AG20443 (cell line): ENCODE measurements around the gene OR6C76.
"Not testable (repeated sequence)": the region's sequence is repeated elsewhere in the genome, so short reads cannot be mapped to it uniquely, and the experiment has no call there.

Experiments
- DNase-seq: peaks from one replicate; pipeline ENCODE4 v3.0.0; 2012; ENCODE audit warnings: low spot score, mixed read lengths

The OR6C76 gene

GRCh38 chr12:55425954-55426353, at the start of gene OR6C76:
Gene OR6C76, plus strand, starts transcription at chr12:55426254. Its CDS starts 0 bp downstream, at chr12:55426254.
- no peak for DNase-seq

DNA sequence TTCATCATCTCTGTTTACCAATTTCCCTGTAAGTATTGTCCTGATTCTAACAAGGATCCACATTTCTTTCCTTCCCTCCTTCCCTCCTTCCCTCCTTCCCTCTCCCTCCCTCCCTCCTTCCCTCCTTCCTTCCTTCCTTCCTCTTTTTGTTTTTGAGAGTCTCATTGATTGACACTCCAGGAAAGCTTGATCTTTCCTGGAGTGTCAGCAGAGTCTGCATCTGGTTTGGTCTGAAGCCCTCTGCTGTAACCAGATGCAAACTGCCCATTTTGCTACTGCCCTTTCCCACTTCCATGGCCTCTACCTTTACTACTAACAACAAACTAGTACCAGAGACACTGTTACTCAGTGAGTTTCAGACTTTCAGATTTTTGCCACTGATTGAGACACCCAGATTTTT, 40.2 kb upstream of the OR6C76 start:
- DNase-seq, result no peak

GRCh38 chr12:55392032-55392795, 33.8 kb upstream of the OR6C76 start:
- DNase-seq, result no peak

DNA sequence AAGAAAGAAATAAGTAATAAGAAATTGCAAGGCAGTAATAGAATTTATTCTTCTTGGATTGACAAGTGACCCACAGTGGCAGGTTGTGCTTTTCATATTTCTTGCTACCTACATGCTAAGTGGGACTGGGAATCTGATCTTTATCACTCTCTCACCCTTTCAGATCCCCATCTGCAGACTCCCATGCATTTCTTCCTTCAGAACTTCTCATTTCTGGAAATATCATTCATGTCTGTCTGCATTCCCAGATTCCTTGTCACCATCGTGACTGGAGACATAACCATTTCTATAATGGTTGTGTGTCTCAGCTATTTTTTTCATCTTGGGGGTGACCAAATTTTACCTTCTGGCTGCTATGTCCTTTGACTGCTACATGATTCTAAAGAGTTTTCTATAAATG, 29.7 kb upstream of the OR6C76 start:
- no peak for DNase-seq

DNA sequence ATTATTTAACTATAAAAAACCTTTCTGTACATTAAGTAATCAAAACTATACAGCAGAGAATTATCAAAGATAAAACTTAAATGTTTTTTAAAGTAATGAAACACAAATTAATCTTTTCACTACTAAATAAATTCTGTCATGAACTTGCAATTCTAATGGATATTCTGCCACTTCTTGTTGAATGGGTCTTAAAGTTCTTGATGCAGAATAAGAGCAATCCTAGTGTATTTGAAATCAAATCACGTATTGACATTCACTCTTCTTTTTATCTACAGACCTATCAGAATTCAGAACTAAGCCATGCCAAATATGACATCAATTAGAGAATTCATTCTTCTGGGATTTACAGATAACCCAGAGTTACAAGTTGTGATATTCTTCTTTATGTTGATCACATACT, 25.8 kb upstream of the OR6C76 start, which contains the start of gene OR6C65:
Gene OR6C65, plus strand, starts transcription at position 301 of the 400 bp plus-strand sequence. Its CDS starts 0 bp downstream, at position 301.
- DNase-seq, result no peak

- DNase-seq, result no peak
Measured at GRCh38 chr12:55407866-55408265, 18.2 kb upstream of the OR6C76 start.

GRCh38 chr12:55409133-55409532, 16.9 kb upstream of the OR6C76 start:
- not testable (repeated sequence) for DNase-seq

- DNase-seq, result not testable (repeated sequence)
Measured at GRCh38 chr12:55412138-55412537, 13.9 kb upstream of the OR6C76 start.

DNA sequence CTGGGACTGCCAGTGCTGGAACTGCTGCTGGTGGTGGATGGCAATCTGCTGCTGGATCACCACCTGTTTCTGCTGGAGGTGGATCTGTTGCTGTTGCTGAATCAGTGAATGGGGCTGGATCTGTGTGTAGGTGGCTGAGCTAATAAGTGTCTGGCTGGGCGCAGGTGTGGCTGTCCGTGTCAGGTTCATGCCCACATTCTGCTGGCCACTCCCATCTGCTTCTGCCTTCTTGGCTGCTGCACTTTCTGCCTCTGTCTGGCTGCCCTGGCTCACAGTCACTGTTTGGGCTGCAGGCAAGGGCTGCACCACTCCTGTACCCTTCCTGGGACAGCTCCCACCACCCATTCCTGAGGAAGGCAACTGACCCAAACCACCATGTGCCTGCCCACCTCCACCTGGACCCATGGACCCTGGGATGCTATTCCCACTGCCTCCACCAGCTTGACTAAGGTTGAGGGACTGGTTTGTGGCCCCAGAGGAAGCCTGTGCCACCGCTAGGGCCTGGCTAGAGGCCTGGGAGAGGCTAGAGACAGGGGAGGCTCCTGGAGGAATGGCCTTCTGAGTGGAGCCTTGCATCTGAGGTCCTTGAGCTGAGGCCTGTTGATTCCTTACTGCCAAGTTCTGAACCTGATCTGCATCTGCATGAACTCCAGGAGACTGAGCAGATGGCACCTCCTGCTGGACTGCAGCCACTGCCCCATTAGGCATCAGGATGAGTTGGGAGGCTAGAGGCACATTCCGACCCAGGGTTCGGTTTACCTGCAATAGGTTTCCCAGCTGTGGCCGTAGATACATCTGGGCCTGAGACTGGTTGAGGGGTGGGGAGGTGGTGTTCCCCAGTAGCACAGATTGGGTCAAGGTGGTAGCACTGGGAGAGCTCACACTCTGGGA, 12.3 kb upstream of the OR6C76 start:
- not testable (repeated sequence) for DNase-seq

DNA sequence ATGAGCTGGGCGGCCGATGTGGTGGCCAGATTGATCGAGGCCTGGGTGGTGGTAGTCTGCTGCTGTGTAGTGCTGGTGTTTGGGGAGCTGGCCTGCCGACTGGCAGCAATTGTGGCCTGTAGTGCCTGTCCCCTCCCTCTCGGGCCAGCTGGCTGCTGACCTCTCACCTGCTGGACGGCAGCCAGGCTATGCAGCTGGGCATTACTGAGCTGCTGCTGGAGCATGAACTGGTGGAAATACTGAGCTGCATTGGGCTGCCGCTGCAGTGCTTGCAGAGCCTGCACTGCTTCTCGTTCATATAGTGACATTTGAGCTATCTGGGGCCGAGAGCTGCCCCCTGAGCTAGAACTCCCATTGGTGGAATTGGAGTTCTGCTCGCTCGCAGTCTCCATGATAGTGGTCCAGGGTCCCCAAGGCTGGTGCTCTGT, 11.6 kb upstream of the OR6C76 start:
- DNase-seq, result not testable (repeated sequence)

DNA sequence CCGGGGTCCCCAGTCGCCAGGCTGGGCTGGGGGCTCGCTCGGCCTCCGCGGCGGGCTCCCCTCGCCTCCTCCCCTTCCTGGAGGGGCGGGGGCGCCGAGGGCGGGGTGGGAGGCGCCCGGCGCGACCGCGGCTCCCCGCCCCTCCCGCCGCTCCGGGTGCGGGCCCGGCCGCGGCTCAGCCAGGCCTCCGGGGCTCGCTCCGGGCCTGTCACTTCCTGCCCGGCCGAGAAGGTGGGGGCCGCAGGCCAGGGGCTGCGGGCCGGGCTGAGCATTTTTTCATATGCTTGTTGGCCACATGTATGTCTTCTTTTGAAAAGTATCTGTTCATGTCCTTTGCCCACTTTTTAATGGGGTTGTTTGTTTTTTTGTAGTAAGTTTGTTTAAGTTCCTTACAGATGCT, 11.2 kb upstream of the OR6C76 start:
- not testable (repeated sequence) for DNase-seq

DNA sequence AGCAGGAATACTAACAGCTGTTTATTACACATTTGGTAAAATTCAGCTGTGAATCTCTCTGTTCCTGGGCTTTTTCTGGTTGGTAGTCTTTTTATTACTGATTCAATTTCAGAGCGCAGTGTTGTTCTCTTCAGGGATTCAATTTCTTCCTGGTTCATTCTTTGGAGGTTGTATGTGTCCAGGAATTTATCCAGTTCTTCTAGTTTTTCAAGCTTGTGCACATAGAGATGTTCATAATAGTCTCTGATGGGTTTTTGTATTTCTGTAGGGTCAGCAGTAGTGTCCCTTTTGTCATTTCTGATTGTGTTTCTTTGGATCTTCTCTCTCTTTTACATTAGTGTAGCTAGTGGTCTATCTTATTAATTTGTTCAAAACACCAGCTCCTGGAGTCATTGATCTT, 9.1 kb upstream of the OR6C76 start:
- no peak for DNase-seq

DNA sequence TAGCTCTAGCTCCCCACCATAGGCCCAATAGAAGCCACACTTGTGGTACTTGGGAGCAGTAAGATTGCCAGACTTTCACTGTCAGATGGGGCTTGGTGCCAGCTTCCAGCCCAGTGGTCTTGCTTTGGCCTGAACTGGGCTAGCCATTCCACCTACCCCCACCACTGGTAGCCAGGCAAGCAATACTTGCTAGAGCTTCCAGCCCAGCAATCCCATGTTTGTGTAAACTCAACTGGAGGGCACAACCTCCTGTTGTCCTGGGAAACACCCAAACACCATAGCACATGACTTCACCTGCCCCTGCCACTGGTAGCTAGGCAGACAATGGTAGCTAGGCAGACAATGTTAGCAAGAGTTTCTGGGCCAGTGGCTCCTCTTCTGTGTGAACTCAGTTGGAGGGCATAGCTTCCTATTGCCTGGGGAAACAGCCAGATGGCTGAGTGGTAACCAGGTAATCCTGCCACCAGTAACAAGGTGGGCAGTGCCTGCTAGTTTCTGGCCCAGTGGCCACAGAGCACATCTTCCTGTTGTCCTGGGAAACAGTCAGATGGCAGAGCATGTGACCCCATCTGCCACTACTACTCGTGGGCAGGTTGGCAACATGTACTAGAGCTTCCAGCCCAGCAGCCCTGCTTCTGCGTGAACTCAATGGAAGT, 5.6 kb upstream of the OR6C76 start:
- no peak for DNase-seq

GRCh38 chr12:55428331-55429243, 2.5 kb downstream of the OR6C76 start:
- no peak for DNase-seq

DNA sequence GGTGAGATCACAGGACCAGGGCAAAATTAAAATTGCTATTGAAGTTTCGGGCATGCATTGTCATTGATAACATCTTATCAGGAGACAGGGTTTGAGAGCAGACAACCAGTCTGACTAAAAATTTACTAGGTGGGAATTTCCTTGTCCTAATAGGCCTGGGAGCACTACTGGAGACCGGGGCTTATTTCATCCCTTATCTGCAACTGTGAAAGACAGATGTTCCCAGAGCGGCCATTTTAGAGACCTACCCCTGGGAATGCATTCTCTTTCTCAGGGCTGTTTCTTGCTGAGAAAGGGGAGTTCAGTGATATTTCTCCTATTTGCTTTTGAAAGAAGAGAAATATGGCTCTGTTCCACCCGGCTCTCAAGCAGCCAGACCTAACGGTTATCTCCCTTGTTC, 15.2 kb downstream of the OR6C76 start:
- not testable (repeated sequence) for DNase-seq

DNA sequence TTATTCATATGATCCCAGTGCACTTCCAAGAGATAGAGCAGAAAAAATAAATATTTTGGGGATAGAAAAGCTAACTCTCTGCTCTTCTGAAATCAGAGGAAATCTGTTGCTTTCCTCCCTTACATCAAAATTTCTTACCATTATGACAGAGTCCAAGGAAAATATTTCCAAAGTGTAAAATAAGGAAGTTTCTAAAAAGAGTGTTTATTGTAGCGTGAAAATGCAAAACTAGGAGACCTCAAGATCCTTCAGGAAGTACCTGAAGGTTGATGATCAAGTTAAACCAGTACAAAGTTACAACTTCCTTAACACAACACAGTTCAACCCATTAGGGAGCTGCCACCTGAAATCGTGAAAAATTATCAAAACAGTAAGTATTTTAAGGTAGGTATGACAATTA, 17.7 kb downstream of the OR6C76 start, which contains the start of gene OR6C2:
Gene OR6C2, plus strand, starts transcription at position 301 of the 400 bp plus-strand sequence. CDS start 8,138 bp downstream, outside the sequence.
- no peak for DNase-seq

DNA sequence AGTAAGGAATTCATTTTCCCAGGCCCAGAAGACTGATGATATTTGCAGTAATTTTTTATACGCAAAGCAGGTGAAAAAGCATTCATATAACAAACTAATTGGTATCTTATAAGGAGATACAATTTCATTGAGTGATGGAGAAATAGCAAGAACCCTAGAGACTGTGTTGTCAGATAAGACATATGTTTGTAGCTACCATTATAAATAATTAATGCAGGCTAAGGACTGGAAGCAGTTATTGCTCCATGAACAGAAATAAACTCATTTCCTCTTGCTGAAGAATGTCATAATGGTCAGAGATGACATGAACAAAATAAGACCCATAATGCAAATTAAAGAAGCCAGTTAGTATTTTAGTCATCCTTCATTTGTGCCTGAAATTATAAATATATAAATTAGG, 19.3 kb downstream of the OR6C76 start:
- no peak for DNase-seq

DNA sequence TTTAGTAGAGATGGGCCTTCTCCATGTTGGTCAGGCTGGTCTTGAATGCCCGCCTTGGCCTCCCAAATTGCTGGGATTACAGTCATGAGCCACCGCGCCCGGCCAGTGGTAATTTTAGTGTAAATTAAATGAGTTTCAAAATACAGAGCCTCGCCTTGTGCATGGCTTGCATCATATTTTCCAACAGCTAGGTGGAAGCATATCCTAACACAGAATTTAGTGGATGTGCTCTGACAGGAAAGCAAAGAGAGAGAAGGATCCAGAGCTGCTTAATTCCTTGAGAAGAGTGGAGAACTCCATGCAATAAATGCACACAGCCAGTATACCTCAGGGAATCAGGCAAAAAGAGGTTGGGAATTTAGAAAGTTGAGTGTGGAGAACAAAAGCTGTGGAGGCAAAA, 20.3 kb downstream of the OR6C76 start:
- DNase-seq, result no peak

GRCh38 chr12:55448825-55449224, 22.8 kb downstream of the OR6C76 start:
- DNase-seq, result no peak

GRCh38 chr12:55464926-55465325, 38.9 kb downstream of the OR6C76 start:
- DNase-seq, result not testable (repeated sequence)

DNA sequence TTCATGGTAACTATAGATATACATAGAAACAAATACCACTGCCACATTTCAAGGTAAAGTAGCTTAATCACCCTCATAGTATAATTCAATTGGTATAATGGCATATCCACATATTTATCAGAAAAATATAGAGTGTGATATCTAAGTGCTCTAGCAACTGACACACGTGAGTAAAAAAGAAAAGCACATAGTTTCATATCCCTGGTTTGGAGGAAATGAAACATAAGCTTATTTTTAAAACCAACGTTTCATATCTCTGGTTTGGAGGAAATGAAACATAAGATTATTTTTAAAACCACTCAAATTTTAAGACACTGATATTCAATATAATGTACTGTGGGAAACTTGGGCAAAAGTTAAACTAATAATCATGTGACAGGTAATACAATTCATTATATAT, 41.8 kb downstream of the OR6C76 start:
- DNase-seq, result no peak
